ENCODE results near the gene EXOC6B. TPM values are rescaled to one million over a fixed set of nuclear protein-coding genes. Genes with fewer than 3 reads are reported as not detected.
A peak's percentile ranks its signal among the peaks of the same experiment; 100 is the strongest.

EXOC6B gene
- total RNA-seq, 4 donors from 2014 or later, result 14.6 to 49.6 (median 19.3) TPM

GRCh38 chr2:72813841-72814240, 12.0 kb downstream of the EXOC6B start:
- Histone ChIP-seq H3K4me1 (peaks cover 0 to 12% of the 10 kb centered on the region in 2 donors), H3K4me3 (no peak overlapping the region), H3K36me3 (no peaks in the 10 kb centered on the region), H3K27ac (peak overlapping the region in 1 of 4 donors; percentile 41), H3K9me3 (no peaks in the 10 kb centered on the region), H3K27me3 (no peaks in the 10 kb centered on the region)
- DNase-seq, result no peak
- ATAC-seq, result peak; percentile 72 to 77
- in situ Hi-C loops (cut with MboI; ENCODE audit: low sequenced_read_pairs in 4 of 4) (no loop called here), intact Hi-C loops (cut with DNase I; ENCODE audit: low total_unique reads) (no loop called here)
- TF ChIP-seq CTCF (IDR thresholded peaks at IDR 0.05 in 4 of 5, conservative IDR thresholded peaks at IDR 0.05 in 1 of 5) (no peak), POLR2A (IDR thresholded peaks at IDR 0.05) (no peak)

GRCh38 chr2:72810165-72810564, 15.7 kb downstream of the EXOC6B start:
- intact Hi-C loops (cut with DNase I; ENCODE audit: low total_unique reads) (no loop called here), in situ Hi-C loops (cut with MboI; ENCODE audit: low sequenced_read_pairs in 4 of 4) (no loop called here)
- Histone ChIP-seq H3K4me3 (no peak overlapping the region), H3K27ac (no peak overlapping the region), H3K36me3 (no peaks in the 10 kb centered on the region), H3K9me3 (no peaks in the 10 kb centered on the region), H3K27me3 (no peaks in the 10 kb centered on the region), H3K4me1 (peaks cover 0 to 7% of the 10 kb centered on the region in 2 donors)
- no peak for DNase-seq
- ATAC-seq, result no peak
- TF ChIP-seq POLR2A (IDR thresholded peaks at IDR 0.05) (no peak), CTCF (IDR thresholded peaks at IDR 0.05 in 4 of 5, conservative IDR thresholded peaks at IDR 0.05 in 1 of 5) (no peak)

GRCh38 chr2:72809095-72809494, 16.7 kb downstream of the EXOC6B start:
- H3K4me3 ChIP-seq, result peak overlapping the region in 1 of 4 donors; percentile 4
- no peaks in the 10 kb centered on the region for H3K9me3 ChIP-seq
- ATAC-seq, result no peak
- H3K27me3 ChIP-seq, result no peaks in the 10 kb centered on the region
- in situ Hi-C loops (cut with MboI; ENCODE audit: low sequenced_read_pairs in 4 of 4), result no loop called here
- intact Hi-C loops (cut with DNase I; ENCODE audit: low total_unique reads), result no loop called here
- no peaks in the 10 kb centered on the region for H3K36me3 ChIP-seq
- no peak for DNase-seq
- H3K4me1 ChIP-seq, result peaks cover 0 to 7% of the 10 kb centered on the region in 2 donors
- TF ChIP-seq POLR2A (IDR thresholded peaks at IDR 0.05) (no peak), CTCF (IDR thresholded peaks at IDR 0.05 in 4 of 5, conservative IDR thresholded peaks at IDR 0.05 in 1 of 5) (no peak)
- no peak overlapping the region for H3K27ac ChIP-seq

- Histone ChIP-seq H3K27ac (no peak overlapping the region), H3K4me3 (no peak overlapping the region), H3K9me3 (no peaks in the 10 kb centered on the region), H3K4me1 (no peaks in the 10 kb centered on the region), H3K36me3 (no peaks in the 10 kb centered on the region), H3K27me3 (no peaks in the 10 kb centered on the region)
- TF ChIP-seq CTCF (IDR thresholded peaks at IDR 0.05 in 4 of 5, conservative IDR thresholded peaks at IDR 0.05 in 1 of 5) (no peak), POLR2A (IDR thresholded peaks at IDR 0.05) (no peak)
- in situ Hi-C loops (cut with MboI; ENCODE audit: low sequenced_read_pairs in 4 of 4) (no loop called here), intact Hi-C loops (cut with DNase I; ENCODE audit: low total_unique reads) (no loop called here)
- ATAC-seq, result no peak
- no peak for DNase-seq
Measured at GRCh38 chr2:72806280-72806945, 19.4 kb downstream of the EXOC6B start.

All from gastrocnemius medialis (tissue), 4 donors.